Activated effector memory CD4-positive, alpha-beta T cell treated with anti-CD3 and anti-CD28 coated beads, Interleukin-2, amount 50 U/mL, for 16 hours (primary cell): ENCODE data around the gene GDI1.

Source experiments
- DNase-seq: peaks from one replicate; pipeline ENCODE4 v3.0.0-alpha.2; 2020

GDI1 gene

GRCh38 chrX:154484255-154485149, 47.5 kb downstream of the GDI1 start:
- DNase-seq = no peak

GRCh38 chrX:154485150-154486051, 48.4 kb downstream of the GDI1 start:
- DNase-seq = no peak

GRCh38 chrX:154486052-154486395, 49.1 kb downstream of the GDI1 start:
- DNase-seq = peak; percentile 75

- peak; percentile 83 for DNase-seq
These were observed 49.6 kb downstream of the GDI1 start, which contains the start of gene UBL4A for GRCh38 chrX:154486396-154487207. UBL4A (minus strand) TSS chrX:154486615; CDS start chrX:154486584, 31 bp downstream.

GRCh38 chrX:154487518-154488290, 50.8 kb downstream of the GDI1 start:
- DNase-seq = no peak

- no peak for DNase-seq
These were observed 51.6 kb downstream of the GDI1 start for GRCh38 chrX:154488336-154489075.

GRCh38 chrX:154489182-154489581, 52.2 kb downstream of the GDI1 start:
- DNase-seq = no peak

- DNase-seq = peak; percentile 70
These were observed 53.1 kb downstream of the GDI1 start for GRCh38 chrX:154490021-154490413.

GRCh38 chrX:154490414-154491083, 53.6 kb downstream of the GDI1 start, which contains the start of gene SLC10A3:
SLC10A3 (minus strand) TSS chrX:154490629; CDS start chrX:154488940, 1,689 bp downstream.
- DNase-seq = peak; percentile 95
